ENCODE results near the gene TMCC2. TPM values are rescaled to one million over a fixed set of nuclear protein-coding genes. Genes with fewer than 3 reads are reported as not detected.

Gene TMCC2
- polyA plus RNA-seq, 2 donors, result 0.58 to 0.59 TPM

GRCh38 chr1:205263580-205264190 lies 35.9 kb downstream of the TMCC2 start:
- Histone ChIP-seq H3K4me1 (ENCODE audit: control insufficient read depth in 2 of 2, insufficient read depth in 2 of 2, low read length in 1 of 2) (peaks cover 0 to 15% of the 10 kb centered on the region in 2 donors), H3K4me3 (ENCODE audit: low read depth in 1 of 2, low read length in 2 of 2) (no peak overlapping the region), H3K9me3 (ENCODE audit: control insufficient read depth in 2 of 2, insufficient read depth in 1 of 2, low read depth in 1 of 2, low read length in 1 of 2) (no peaks in the 10 kb centered on the region), H3K27me3 (ENCODE audit: control insufficient read depth in 1 of 2, insufficient read depth in 2 of 2, low read length in 2 of 2) (no peaks in the 10 kb centered on the region), H3K27ac (ENCODE audit: low read depth in 2 of 2, low read length in 1 of 2) (no peak overlapping the region), H3K36me3 (ENCODE audit: control insufficient read depth in 2 of 2, insufficient read depth in 2 of 2, low read length in 1 of 2) (no peaks in the 10 kb centered on the region)
- WGBS, 2 donors, result 77 to 84% methylated on average over 2 of the region's 2 CpGs

DNA sequence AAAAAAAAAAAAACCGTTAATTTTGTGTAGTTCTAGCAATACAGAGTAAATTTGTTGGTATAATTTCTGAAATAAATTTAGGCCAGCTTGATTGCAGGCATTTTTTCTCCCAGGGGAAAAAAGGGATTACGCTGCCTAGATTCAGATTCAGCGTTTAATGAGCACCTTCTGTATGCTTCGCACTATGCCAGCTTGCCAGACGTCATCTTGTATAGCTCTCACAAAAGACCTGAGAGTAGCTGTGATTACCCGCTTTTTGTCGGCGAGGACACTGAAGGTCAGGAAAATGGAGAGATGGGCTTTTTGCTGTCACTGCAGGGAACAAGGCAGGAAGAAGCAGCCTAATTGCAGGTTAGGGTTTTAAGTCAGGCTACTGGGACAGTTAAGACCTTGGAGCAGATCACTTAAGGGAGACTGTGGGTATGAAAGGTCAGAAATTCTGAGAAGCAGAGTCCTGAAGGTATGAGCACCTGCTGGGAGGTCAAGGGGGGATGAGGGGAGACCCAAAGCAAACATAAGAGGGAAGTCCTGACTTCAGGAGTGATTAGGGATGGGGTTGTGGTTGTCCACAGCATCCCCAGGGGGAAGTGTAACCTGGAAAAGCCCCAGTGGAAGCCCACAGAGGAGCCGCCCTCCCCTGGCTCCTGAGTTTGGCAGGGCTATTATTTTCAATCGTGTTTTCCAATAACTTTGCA lies 39.0 kb downstream of the TMCC2 start:
- H3K27ac ChIP-seq (ENCODE audit: low read depth in 2 of 2, low read length in 1 of 2), result no peak overlapping the region
- no peaks in the 10 kb centered on the region for H3K27me3 ChIP-seq (ENCODE audit: control insufficient read depth in 1 of 2, insufficient read depth in 2 of 2, low read length in 2 of 2)
- no peak overlapping the region for H3K4me3 ChIP-seq (ENCODE audit: low read depth in 1 of 2, low read length in 2 of 2)
- H3K9me3 ChIP-seq (ENCODE audit: control insufficient read depth in 2 of 2, insufficient read depth in 1 of 2, low read depth in 1 of 2, low read length in 1 of 2), result no peaks in the 10 kb centered on the region
- peaks cover 3 to 10% of the 10 kb centered on the region in 2 donors for H3K4me1 ChIP-seq (ENCODE audit: control insufficient read depth in 2 of 2, insufficient read depth in 2 of 2, low read length in 1 of 2)
- WGBS, 2 donors, result 73 to 77% methylated on average over 10 of the region's 10 CpGs
- H3K36me3 ChIP-seq (ENCODE audit: control insufficient read depth in 2 of 2, insufficient read depth in 2 of 2, low read length in 1 of 2), result no peaks in the 10 kb centered on the region

- H3K36me3 ChIP-seq (ENCODE audit: control insufficient read depth in 2 of 2, insufficient read depth in 2 of 2, low read length in 1 of 2), result no peaks in the 10 kb centered on the region
- no peak overlapping the region for H3K4me3 ChIP-seq (ENCODE audit: low read depth in 1 of 2, low read length in 2 of 2)
- H3K27me3 ChIP-seq (ENCODE audit: control insufficient read depth in 1 of 2, insufficient read depth in 2 of 2, low read length in 2 of 2), result no peaks in the 10 kb centered on the region
- H3K4me1 ChIP-seq (ENCODE audit: control insufficient read depth in 2 of 2, insufficient read depth in 2 of 2, low read length in 1 of 2), result peaks cover 3 to 10% of the 10 kb centered on the region in 2 donors
- WGBS, 2 donors, result 73 to 78% methylated on average over 8 of the region's 8 CpGs
- no peaks in the 10 kb centered on the region for H3K9me3 ChIP-seq (ENCODE audit: control insufficient read depth in 2 of 2, insufficient read depth in 1 of 2, low read depth in 1 of 2, low read length in 1 of 2)
- no peak overlapping the region for H3K27ac ChIP-seq (ENCODE audit: low read depth in 2 of 2, low read length in 1 of 2)
These were observed 39.7 kb downstream of the TMCC2 start for GRCh38 chr1:205267306-205267902.

- H3K9me3 ChIP-seq (ENCODE audit: control insufficient read depth in 2 of 2, insufficient read depth in 1 of 2, low read depth in 1 of 2, low read length in 1 of 2), result no peaks in the 10 kb centered on the region
- H3K27ac ChIP-seq (ENCODE audit: low read depth in 2 of 2, low read length in 1 of 2), result no peak overlapping the region
- 95% methylated on average over 48 of the region's 48 CpGs for WGBS, 2 donors
- H3K27me3 ChIP-seq (ENCODE audit: control insufficient read depth in 1 of 2, insufficient read depth in 2 of 2, low read length in 2 of 2), result no peaks in the 10 kb centered on the region
- H3K36me3 ChIP-seq (ENCODE audit: control insufficient read depth in 2 of 2, insufficient read depth in 2 of 2, low read length in 1 of 2), result no peaks in the 10 kb centered on the region
- H3K4me3 ChIP-seq (ENCODE audit: low read depth in 1 of 2, low read length in 2 of 2), result no peak overlapping the region
- H3K4me1 ChIP-seq (ENCODE audit: control insufficient read depth in 2 of 2, insufficient read depth in 2 of 2, low read length in 1 of 2), result peaks cover 3 to 13% of the 10 kb centered on the region in 2 donors
These were observed 41.3 kb downstream of the TMCC2 start for GRCh38 chr1:205268846-205269680.

DNA sequence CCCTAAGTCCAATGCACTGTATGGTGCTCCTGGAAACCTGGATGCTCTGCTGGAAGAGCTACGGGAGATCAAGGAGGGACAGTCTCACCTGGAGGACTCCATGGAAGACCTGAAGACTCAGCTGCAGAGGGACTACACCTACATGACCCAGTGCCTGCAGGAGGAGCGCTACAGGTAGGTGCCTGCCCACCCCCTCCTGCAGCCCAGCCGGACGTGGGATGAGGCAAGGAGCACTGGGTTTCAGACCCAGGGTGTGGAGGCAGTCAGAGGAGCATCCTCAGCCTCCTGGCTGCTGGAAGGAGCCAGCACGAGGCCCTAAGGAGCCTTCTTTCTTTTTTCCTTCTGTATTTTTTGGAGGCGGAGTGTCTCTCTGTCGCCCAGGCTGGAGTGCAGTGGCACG lies 42.0 kb downstream of the TMCC2 start:
- H3K36me3 ChIP-seq (ENCODE audit: control insufficient read depth in 2 of 2, insufficient read depth in 2 of 2, low read length in 1 of 2), result no peaks in the 10 kb centered on the region
- H3K9me3 ChIP-seq (ENCODE audit: control insufficient read depth in 2 of 2, insufficient read depth in 1 of 2, low read depth in 1 of 2, low read length in 1 of 2), result no peaks in the 10 kb centered on the region
- no peaks in the 10 kb centered on the region for H3K27me3 ChIP-seq (ENCODE audit: control insufficient read depth in 1 of 2, insufficient read depth in 2 of 2, low read length in 2 of 2)
- WGBS, 2 donors, result 94 to 97% methylated on average over 8 of the region's 8 CpGs
- no peak overlapping the region for H3K4me3 ChIP-seq (ENCODE audit: low read depth in 1 of 2, low read length in 2 of 2)
- no peak overlapping the region for H3K27ac ChIP-seq (ENCODE audit: low read depth in 2 of 2, low read length in 1 of 2)
- peaks cover 3 to 17% of the 10 kb centered on the region in 2 donors for H3K4me1 ChIP-seq (ENCODE audit: control insufficient read depth in 2 of 2, insufficient read depth in 2 of 2, low read length in 1 of 2)

GRCh38 chr1:205270271-205270670 lies 42.5 kb downstream of the TMCC2 start:
- H3K27me3 ChIP-seq (ENCODE audit: control insufficient read depth in 1 of 2, insufficient read depth in 2 of 2, low read length in 2 of 2), result no peaks in the 10 kb centered on the region
- H3K4me3 ChIP-seq (ENCODE audit: low read depth in 1 of 2, low read length in 2 of 2), result no peak overlapping the region
- 83 to 92% methylated on average over 7 of the region's 7 CpGs for WGBS, 2 donors
- no peaks in the 10 kb centered on the region for H3K36me3 ChIP-seq (ENCODE audit: control insufficient read depth in 2 of 2, insufficient read depth in 2 of 2, low read length in 1 of 2)
- H3K9me3 ChIP-seq (ENCODE audit: control insufficient read depth in 2 of 2, insufficient read depth in 1 of 2, low read depth in 1 of 2, low read length in 1 of 2), result no peaks in the 10 kb centered on the region
- no peak overlapping the region for H3K27ac ChIP-seq (ENCODE audit: low read depth in 2 of 2, low read length in 1 of 2)
- peaks cover 3 to 21% of the 10 kb centered on the region in 2 donors for H3K4me1 ChIP-seq (ENCODE audit: control insufficient read depth in 2 of 2, insufficient read depth in 2 of 2, low read length in 1 of 2)

DNA sequence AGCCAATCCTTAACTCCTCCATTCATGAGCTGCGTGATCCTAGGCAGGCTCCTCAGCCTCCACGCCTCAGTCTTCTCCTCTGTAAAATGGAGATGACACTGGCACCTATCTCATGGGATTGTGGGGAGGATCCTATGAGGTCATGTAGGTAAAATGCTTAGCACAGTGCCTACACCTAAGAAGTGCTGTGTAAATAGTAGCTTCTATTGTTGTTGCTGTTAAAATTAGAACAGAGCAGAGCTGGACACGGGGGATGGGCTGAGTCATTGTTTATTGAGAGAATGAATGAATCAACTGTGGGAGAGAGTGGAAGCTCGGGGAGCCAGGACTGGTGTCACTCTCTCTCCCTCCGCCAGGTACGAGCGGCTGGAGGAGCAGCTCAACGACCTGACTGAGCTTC lies 43.0 kb downstream of the TMCC2 start:
- no peaks in the 10 kb centered on the region for H3K36me3 ChIP-seq (ENCODE audit: control insufficient read depth in 2 of 2, insufficient read depth in 2 of 2, low read length in 1 of 2)
- WGBS, 2 donors, result 53 to 60% methylated on average over 7 to 8 of the region's 8 CpGs
- H3K9me3 ChIP-seq (ENCODE audit: control insufficient read depth in 2 of 2, insufficient read depth in 1 of 2, low read depth in 1 of 2, low read length in 1 of 2), result no peaks in the 10 kb centered on the region
- no peak overlapping the region for H3K27ac ChIP-seq (ENCODE audit: low read depth in 2 of 2, low read length in 1 of 2)
- H3K4me3 ChIP-seq (ENCODE audit: low read depth in 1 of 2, low read length in 2 of 2), result no peak overlapping the region
- H3K4me1 ChIP-seq (ENCODE audit: control insufficient read depth in 2 of 2, insufficient read depth in 2 of 2, low read length in 1 of 2), result peaks cover 3 to 24% of the 10 kb centered on the region in 2 donors
- no peaks in the 10 kb centered on the region for H3K27me3 ChIP-seq (ENCODE audit: control insufficient read depth in 1 of 2, insufficient read depth in 2 of 2, low read length in 2 of 2)

DNA sequence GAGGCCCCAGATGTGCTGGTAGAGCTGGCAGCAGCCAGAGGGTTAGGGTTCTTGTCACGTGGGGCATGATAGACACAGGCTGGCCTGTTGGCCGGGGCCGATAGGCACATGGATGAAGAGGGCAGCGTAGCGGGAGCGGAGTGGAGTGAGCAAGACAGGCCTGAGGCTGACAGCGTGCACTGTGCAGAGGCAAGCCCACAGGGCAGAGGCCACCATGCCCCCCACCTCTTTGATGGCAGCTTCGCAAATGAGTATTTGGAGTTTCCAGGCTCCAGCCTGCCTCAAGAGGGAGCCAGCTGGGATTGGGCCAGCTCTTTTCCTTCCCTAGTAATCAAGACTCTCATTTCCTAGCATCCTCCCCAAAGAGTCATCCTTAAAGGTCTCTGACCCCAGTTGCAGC lies 43.5 kb downstream of the TMCC2 start:
- Histone ChIP-seq H3K27ac (ENCODE audit: low read depth in 2 of 2, low read length in 1 of 2) (no peak overlapping the region), H3K9me3 (ENCODE audit: control insufficient read depth in 2 of 2, insufficient read depth in 1 of 2, low read depth in 1 of 2, low read length in 1 of 2) (no peaks in the 10 kb centered on the region), H3K27me3 (ENCODE audit: control insufficient read depth in 1 of 2, insufficient read depth in 2 of 2, low read length in 2 of 2) (no peaks in the 10 kb centered on the region), H3K4me1 (ENCODE audit: control insufficient read depth in 2 of 2, insufficient read depth in 2 of 2, low read length in 1 of 2) (peaks cover 3 to 28% of the 10 kb centered on the region in 2 donors), H3K4me3 (ENCODE audit: low read depth in 1 of 2, low read length in 2 of 2) (no peak overlapping the region), H3K36me3 (ENCODE audit: control insufficient read depth in 2 of 2, insufficient read depth in 2 of 2, low read length in 1 of 2) (no peaks in the 10 kb centered on the region)
- 58 to 87% methylated on average over 8 of the region's 8 CpGs for WGBS, 2 donors

GRCh38 chr1:205271745-205272144 lies 44.0 kb downstream of the TMCC2 start:
- Histone ChIP-seq H3K27ac (ENCODE audit: low read depth in 2 of 2, low read length in 1 of 2) (no peak overlapping the region), H3K9me3 (ENCODE audit: control insufficient read depth in 2 of 2, insufficient read depth in 1 of 2, low read depth in 1 of 2, low read length in 1 of 2) (no peaks in the 10 kb centered on the region), H3K4me3 (ENCODE audit: low read depth in 1 of 2, low read length in 2 of 2) (no peak overlapping the region), H3K27me3 (ENCODE audit: control insufficient read depth in 1 of 2, insufficient read depth in 2 of 2, low read length in 2 of 2) (no peaks in the 10 kb centered on the region), H3K4me1 (ENCODE audit: control insufficient read depth in 2 of 2, insufficient read depth in 2 of 2, low read length in 1 of 2) (peaks cover 3 to 31% of the 10 kb centered on the region in 2 donors), H3K36me3 (ENCODE audit: control insufficient read depth in 2 of 2, insufficient read depth in 2 of 2, low read length in 1 of 2) (no peaks in the 10 kb centered on the region)
- WGBS, 2 donors, result 83% methylated on average over 18 of the region's 18 CpGs
